ENCODE data around the gene LY6G6D.
A peak's percentile ranks its signal among the peaks of the same experiment; 100 is the strongest.

LY6G6D gene

GRCh38 chr6:31737315-31737990 is 22.3 kb downstream of the LY6G6D start:
- peak; percentile 21 for DNase-seq

- DNase-seq, result peak; percentile 81
Observed at GRCh38 chr6:31737991-31738979, 23.1 kb downstream of the LY6G6D start.

GRCh38 chr6:31739639-31740396 is 24.7 kb downstream of the LY6G6D start, which contains the start of gene MSH5:
TSS of gene MSH5 (plus strand) at chr6:31740005. CDS start at chr6:31740467, 462 bp downstream.
- peak; percentile 98 for DNase-seq

GRCh38 chr6:31740397-31741223 is 25.5 kb downstream of the LY6G6D start:
- DNase-seq, result no peak

DNA sequence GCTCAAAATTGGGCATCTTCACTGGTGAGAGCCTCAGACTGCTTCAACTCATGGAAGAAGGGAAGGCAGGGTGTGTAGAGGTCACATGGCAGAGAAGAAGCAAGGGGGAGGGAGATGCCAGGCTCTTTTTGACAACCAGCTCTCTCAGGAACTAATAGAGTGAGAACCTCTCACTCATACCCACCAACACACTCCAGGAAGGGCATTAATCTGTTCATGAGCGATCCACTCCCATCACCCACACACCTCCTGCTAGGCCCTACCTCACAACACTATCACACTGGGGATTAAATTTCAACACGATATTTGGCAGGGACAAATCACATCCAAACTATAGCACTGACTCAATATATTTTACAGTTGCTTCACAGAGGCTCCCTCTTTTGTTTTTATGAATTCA is 26.7 kb downstream of the LY6G6D start:
- no peak for DNase-seq

- DNase-seq, result no peak
Observed at GRCh38 chr6:31742894-31743293, 27.7 kb downstream of the LY6G6D start.

DNA sequence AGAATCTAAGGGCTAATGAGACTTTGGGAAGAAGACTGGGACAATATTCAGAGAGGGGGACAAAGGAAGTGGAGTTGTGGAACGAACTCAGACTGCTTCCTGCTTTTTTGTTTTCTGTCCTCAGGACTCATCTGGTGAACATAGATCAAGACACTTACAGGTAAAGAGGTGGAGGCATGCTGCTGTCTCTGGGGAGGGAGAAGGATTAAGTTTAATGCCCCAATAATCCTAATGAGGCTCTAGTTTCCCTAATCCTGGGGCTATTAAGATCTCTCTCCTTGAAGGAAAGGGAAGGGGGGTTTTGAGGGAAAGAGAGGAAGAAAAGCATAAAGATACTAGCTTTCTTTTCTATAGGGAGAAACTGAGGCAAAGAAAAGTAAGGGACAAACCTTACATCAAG is 29.3 kb downstream of the LY6G6D start:
- no peak for DNase-seq

- no peak for DNase-seq
Observed at GRCh38 chr6:31749301-31750036, 34.3 kb downstream of the LY6G6D start.

GRCh38 chr6:31750411-31751022 is 35.4 kb downstream of the LY6G6D start:
- no peak for DNase-seq

DNA sequence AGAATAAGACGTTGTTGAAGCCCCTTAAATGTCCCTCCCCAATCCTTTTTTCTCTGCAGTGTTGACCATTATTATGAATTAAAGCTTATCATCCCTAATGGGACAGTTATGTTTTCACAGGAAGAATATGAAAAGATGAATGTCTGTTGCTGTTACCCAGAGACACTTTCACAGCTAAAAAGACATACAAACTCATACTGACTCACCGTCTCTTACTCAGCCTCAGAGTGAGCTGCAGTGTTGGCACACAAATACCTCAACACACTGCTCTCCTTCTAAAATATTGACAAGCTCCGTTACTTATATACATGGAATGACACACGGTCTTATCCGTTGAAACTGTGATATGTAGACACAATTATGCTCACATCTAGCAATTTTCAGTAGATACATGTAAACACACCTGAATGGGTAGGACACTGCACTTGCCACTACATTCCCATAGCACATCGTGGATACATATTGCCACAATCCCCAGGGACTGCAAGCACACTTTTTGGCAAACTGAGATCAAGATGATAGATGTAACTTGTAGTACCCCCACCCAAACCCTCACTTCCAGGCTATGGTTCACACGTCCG is 37.7 kb downstream of the LY6G6D start:
- DNase-seq, result no peak

- DNase-seq, result no peak
Observed at GRCh38 chr6:31758281-31758680, 43.1 kb downstream of the LY6G6D start.

DNA sequence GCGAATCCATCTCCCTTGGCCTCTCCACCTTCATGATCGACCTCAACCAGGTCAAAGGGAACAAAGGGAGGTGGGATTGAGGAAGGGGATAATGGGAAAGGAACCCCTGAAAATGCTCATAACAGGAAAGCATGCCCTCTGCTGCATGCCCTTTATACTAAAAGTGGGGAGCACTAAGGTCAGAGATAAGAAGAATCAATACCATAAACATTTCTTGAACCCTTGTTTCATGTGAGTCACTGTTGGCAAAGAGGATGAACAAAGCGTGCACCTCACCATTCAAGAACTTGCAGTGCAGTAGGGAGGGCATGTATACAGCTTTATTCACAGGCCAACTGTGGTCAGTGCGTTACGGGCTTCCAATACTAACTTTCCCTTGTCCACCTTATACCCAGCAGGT is 45.6 kb downstream of the LY6G6D start:
- DNase-seq, result no peak

- no peak for DNase-seq
Observed at GRCh38 chr6:31761343-31761742, 46.2 kb downstream of the LY6G6D start.

GRCh38 chr6:31762356-31762755 is 47.2 kb downstream of the LY6G6D start, which contains the start of gene SAPCD1:
TSS of gene SAPCD1 (plus strand) at chr6:31762656. CDS start at chr6:31763055, 399 bp downstream.
- no peak for DNase-seq

DNA sequence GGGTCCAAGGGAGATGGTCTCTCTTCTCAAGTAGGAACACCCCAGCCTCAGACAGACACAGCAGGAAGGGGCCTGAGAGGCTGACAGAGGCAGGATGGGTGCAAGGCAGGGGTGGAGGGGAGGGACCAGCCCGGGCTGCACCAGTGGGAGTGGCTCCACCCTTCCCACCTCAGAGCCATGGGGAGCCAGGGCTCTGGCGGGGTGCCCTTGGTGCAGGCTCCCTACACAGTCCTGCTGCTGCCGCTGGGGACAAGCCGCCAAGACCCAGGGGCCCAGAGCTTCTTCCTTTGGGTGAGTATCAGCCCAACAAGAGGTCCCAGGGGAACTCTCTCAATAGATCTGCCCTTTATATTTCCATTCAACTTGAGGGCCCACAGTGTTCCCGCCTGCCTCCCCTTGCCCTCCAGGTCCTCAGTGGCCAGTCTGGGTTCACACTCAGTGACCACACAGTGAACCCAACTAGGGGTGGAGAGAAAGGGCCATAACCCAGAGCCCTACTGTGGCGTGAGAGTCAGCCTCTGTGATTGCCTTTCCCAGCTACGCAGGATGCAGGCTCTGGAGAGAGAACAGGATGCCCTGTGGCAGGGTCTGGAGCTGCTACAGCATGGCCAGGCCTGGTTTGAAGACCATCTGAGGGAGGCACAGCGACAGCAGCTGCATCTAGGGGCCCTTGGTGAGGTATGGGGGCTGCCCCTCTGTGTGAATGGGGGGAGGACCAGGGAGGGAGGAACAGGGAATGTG is 47.9 kb downstream of the LY6G6D start:
- no peak for DNase-seq

DNA sequence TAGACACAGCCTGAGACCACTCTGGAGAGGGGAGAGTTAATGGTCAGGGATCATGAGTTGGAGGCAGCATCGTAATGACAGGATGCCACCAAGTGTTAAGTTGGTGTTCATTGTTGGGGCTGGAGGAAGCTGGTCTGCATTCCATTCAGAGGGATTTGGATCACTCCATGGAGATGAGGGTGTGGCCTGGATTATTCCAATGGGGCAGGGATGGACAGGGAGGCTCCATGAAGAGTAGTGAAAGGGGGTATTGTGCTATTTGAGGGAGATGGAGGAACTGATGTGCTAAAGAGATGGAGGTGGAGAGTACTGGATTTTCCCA is 48.4 kb downstream of the LY6G6D start:
- no peak for DNase-seq

DNA sequence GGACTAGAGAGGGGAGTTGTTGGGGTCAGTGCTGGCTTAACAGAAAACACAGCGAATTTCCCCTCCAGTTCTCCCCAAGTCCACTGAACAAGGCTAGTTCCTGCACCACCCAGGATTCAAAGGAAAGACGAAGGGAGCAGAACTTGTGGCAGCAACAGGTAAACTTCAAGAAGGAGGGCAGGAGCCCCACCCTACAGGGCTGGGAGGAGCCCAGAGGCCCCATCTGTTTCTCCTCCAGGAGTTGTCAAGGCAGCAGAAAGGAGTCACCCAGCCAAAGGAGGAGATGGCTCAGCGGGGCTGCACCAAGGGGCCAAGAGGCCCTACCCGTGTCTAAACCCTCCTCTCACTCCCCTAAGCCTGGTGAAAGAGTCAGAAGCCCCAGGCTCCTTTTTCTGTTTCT is 49.0 kb downstream of the LY6G6D start:
- no peak for DNase-seq

DNA sequence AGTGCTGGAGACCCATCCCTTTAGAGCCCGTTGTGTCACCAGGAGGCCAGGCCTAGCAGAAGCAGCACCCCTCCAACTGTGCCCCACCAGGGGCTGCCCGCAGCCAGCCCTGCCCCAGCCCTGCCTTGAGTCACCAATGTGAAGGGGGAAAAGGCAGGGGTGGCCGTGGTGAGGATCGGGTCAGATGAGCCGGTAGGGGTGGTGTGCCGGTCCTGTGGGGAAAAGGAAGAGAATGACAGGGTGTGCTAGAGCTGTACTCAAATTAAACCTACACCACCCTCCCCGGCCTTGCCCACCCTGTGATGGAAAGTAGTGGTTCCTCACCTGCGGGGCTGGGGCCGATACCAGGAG is 50.4 kb downstream of the LY6G6D start:
- no peak for DNase-seq

GRCh38 chr6:31765910-31766794 is 51.0 kb downstream of the LY6G6D start:
- DNase-seq, result no peak
